22Rv1 (cell line): ENCODE data around the gene HIVEP3.

Experiments used
- CTCF ChIP-seq: fragments of 450-650 bp; IDR thresholded peaks from 2 replicates; pipeline ENCODE4 v1.5.1; 2017; ENCODE audit warnings: mild to moderate bottlenecking
- ZFX ChIP-seq: fragments of 450-650 bp; IDR thresholded peaks from 2 replicates; pipeline ENCODE4 v1.6.1; 2017; ENCODE audit warnings: antibody characterized with exemption, borderline replicate concordance

- TF ChIP-seq CTCF (no peak), ZFX (no peak)
Observed at GRCh38 chr1:41582851-41583657, 335.7 kb downstream of the HIVEP3 start.
